ENCODE results near the gene SCAANT1.

GRCh38 chr3:63900459-63900858, 11.7 kb downstream of the SCAANT1 start:
- no peak for TF ChIP-seq EZH2phosphoT487 (IDR thresholded peaks at IDR 0.05; ENCODE audit: borderline replicate concordance, low read depth, low read length)
- TF ChIP-seq, protein P1, sequence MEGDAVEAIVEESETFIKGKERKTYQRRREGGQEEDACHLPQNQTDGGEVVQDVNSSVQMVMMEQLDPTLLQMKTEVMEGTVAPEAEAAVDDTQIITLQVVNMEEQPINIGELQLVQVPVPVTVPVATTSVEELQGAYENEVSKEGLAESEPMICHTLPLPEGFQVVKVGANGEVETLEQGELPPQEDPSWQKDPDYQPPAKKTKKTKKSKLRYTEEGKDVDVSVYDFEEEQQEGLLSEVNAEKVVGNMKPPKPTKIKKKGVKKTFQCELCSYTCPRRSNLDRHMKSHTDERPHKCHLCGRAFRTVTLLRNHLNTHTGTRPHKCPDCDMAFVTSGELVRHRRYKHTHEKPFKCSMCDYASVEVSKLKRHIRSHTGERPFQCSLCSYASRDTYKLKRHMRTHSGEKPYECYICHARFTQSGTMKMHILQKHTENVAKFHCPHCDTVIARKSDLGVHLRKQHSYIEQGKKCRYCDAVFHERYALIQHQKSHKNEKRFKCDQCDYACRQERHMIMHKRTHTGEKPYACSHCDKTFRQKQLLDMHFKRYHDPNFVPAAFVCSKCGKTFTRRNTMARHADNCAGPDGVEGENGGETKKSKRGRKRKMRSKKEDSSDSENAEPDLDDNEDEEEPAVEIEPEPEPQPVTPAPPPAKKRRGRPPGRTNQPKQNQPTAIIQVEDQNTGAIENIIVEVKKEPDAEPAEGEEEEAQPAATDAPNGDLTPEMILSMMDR (conservative IDR thresholded peaks at IDR 0.05; ENCODE audit: low read length): no peak

All from OCI-LY7 (cell line).